ENCODE data around the gene PKN2.

Gene PKN2

GRCh38 chr1:88736633-88737248, 52.7 kb downstream of the PKN2 start:
- DNase-seq = no peak

GRCh38 chr1:88737338-88737927, 53.4 kb downstream of the PKN2 start:
- no peak for DNase-seq

- DNase-seq = no peak
These were observed 56.7 kb downstream of the PKN2 start for GRCh38 chr1:88740784-88741183.

GRCh38 chr1:88741413-88741812, 57.3 kb downstream of the PKN2 start:
- DNase-seq = no peak

- no peak for DNase-seq
These were observed 58.5 kb downstream of the PKN2 start for GRCh38 chr1:88742531-88742930.

- no peak for DNase-seq
These were observed 60.1 kb downstream of the PKN2 start for GRCh38 chr1:88744142-88744541.

GRCh38 chr1:88746916-88747315, 62.8 kb downstream of the PKN2 start:
- DNase-seq = no peak

- DNase-seq = no peak
These were observed 67.6 kb downstream of the PKN2 start for GRCh38 chr1:88751714-88752113.

- no peak for DNase-seq
These were observed 69.4 kb downstream of the PKN2 start for GRCh38 chr1:88753506-88753905.

- no peak for DNase-seq
These were observed 79.8 kb downstream of the PKN2 start for GRCh38 chr1:88763649-88764406.

GRCh38 chr1:88768187-88768586, 84.1 kb downstream of the PKN2 start:
- DNase-seq = no peak

- DNase-seq = no peak
These were observed 84.7 kb downstream of the PKN2 start for GRCh38 chr1:88768816-88769215.

- no peak for DNase-seq
These were observed 89.6 kb downstream of the PKN2 start for GRCh38 chr1:88773540-88774150.

- DNase-seq = no peak
These were observed 90.1 kb downstream of the PKN2 start for GRCh38 chr1:88774151-88774556.

- no peak for DNase-seq
These were observed 93.6 kb downstream of the PKN2 start for GRCh38 chr1:88777604-88778149.

- no peak for DNase-seq
These were observed 95.8 kb downstream of the PKN2 start for GRCh38 chr1:88779880-88780279.

- no peak for DNase-seq
These were observed 96.4 kb downstream of the PKN2 start for GRCh38 chr1:88780485-88780884.

GRCh38 chr1:88783145-88783544, 99.1 kb downstream of the PKN2 start:
- no peak for DNase-seq

GRCh38 chr1:88784551-88784950, 100.5 kb downstream of the PKN2 start:
- DNase-seq = no peak

- DNase-seq = no peak
These were observed 103.2 kb downstream of the PKN2 start for GRCh38 chr1:88787023-88787903.

- no peak for DNase-seq
These were observed 107.1 kb downstream of the PKN2 start for GRCh38 chr1:88791192-88791591.

- DNase-seq = no peak
These were observed 115.4 kb downstream of the PKN2 start for GRCh38 chr1:88799491-88799890.
